GM23248 (cell line): ENCODE measurements around the gene PLCB2. TPM values are rescaled to one million over a fixed set of nuclear protein-coding genes. Genes with fewer than 3 reads are reported as not detected.

ENCODE experiments used
- DNase-seq: peaks from one replicate; pipeline ENCODE4 v3.0.0-alpha.2; 2015
- H2AFZ ChIP-seq: fragments of 200-600 bp; sonication (generic); 2 replicates; pipeline ENCODE4 v1.6.1; 2016; ENCODE audit warnings: antibody characterized with exemption
- H3F3A ChIP-seq: fragments of 200-600 bp; sonication (generic); 2 replicates; pipeline ENCODE4 v1.6.1; 2016; ENCODE audit warnings: mild to moderate bottlenecking, antibody characterized with exemption, mixed run types; ENCODE audit not compliant: insufficient read depth
- H3K27ac ChIP-seq: fragments of 200-600 bp; sonication (generic); 2 replicates; pipeline ENCODE4 v1.5.1; 2016; ENCODE audit warnings: mild to moderate bottlenecking
- H3K27me3 ChIP-seq: fragments of 200-600 bp; sonication (generic); replicated peaks from 2 replicates; pipeline ENCODE4 v1.6.1; 2016; ENCODE audit warnings: mild to moderate bottlenecking; ENCODE audit not compliant: insufficient read depth
- H3K36me3 ChIP-seq: fragments of 200-600 bp; sonication (generic); 2 replicates; pipeline ENCODE4 v1.6.1; 2016; ENCODE audit warnings: low read depth, mild to moderate bottlenecking
- H3K4me1 ChIP-seq: fragments of 200-600 bp; sonication (generic); 2 replicates; pipeline ENCODE4 v1.6.1; 2016; ENCODE audit warnings: mild to moderate bottlenecking; ENCODE audit not compliant: insufficient read depth
- H3K4me2 ChIP-seq: fragments of 200-600 bp; sonication (generic); one replicate; pipeline ENCODE4 v1.6.1; 2016; ENCODE audit warnings: mild to moderate bottlenecking; ENCODE audit not compliant: unreplicated experiment
- H3K4me3 ChIP-seq: fragments of 200-600 bp; sonication (generic); 2 replicates; pipeline ENCODE4 v1.5.1; 2016; ENCODE audit warnings: mild to moderate bottlenecking
- H3K79me2 ChIP-seq: fragments of 200-600 bp; sonication (generic); 2 replicates; pipeline ENCODE4 v1.6.1; 2016; ENCODE audit warnings: mild to moderate bottlenecking; ENCODE audit not compliant: insufficient read depth
- H3K9ac ChIP-seq: fragments of 200-600 bp; sonication (generic); 2 replicates; pipeline ENCODE4 v1.6.1; 2016; ENCODE audit warnings: mild to moderate bottlenecking
- H3K9me2 ChIP-seq: fragments of 200-600 bp; sonication (generic); 2 replicates; pipeline ENCODE4 v1.6.1; 2016; ENCODE audit warnings: mixed run types, mild to moderate bottlenecking, moderate library complexity; ENCODE audit not compliant: insufficient read depth
- H3K9me3 ChIP-seq: fragments of 200-600 bp; sonication (generic); one replicate; pipeline ENCODE4 v1.6.1; 2017; ENCODE audit warnings: low read depth
- H4K20me1 ChIP-seq: fragments of 200-600 bp; sonication (generic); 2 replicates; pipeline ENCODE4 v1.6.0; 2016; ENCODE audit not compliant: insufficient read depth
- EZH2 ChIP-seq: fragments of 200-600 bp; sonication (generic); IDR thresholded peaks from 2 replicates; pipeline ENCODE4 v1.6.1; 2018; ENCODE audit warnings: antibody characterized with exemption, mild to moderate bottlenecking; ENCODE audit not compliant: insufficient read depth, poor library complexity, severe bottlenecking
- EZH2phosphoT487 ChIP-seq: fragments of 200-600 bp; sonication (generic); IDR thresholded peaks from 2 replicates; pipeline ENCODE4 v1.6.1; 2018; ENCODE audit warnings: antibody characterized with exemption, moderate library complexity, mild to moderate bottlenecking, low read depth; ENCODE audit not compliant: insufficient read depth
- WGBS, 2 experiments: methylation state at CpG; one replicate each; pipeline ENCODE4 v1.1.6; 2015 to 2017; ENCODE audit warnings: low lambda C conversion rate in 2 of 2, low coverage in 1 of 2; ENCODE audit errors: missing lambda C conversion rate in 2 of 2; 5-methylcytosine and 5-hydroxymethylcytosine counted together
- in situ Hi-C: fragments of 300-500 bp; cut with MboI; formaldehyde crosslinking; loops from 2 replicates; pipeline ENCODE4 v1.15.0; 2020
- polyA plus RNA-seq: library from polyadenylated mRNA; unstranded; fragments of >200 nt; fragmentation: Nextera tagmentation; extraction: Ambion mirVana; gene quantifications from 2 replicates; pipeline ENCODE4 v1.2.1, GENCODE V29; 2016
- total RNA-seq: library from RNA; depleted of rRNA; stranded (reverse); fragments of >200 nt; shearing (Covaris generic); gene quantifications from 2 replicates; pipeline ENCODE4 v1.2.3, GENCODE V29; 2014

Gene PLCB2
- total and polyA plus RNA-seq, 2 experiments from 2014 or later, result 0.54 to 1.1 TPM

GRCh38 chr15:40257656-40258450, 49.9 kb downstream of the PLCB2 start:
- in situ Hi-C loops, result no loop called here
- H3K4me1 ChIP-seq, result no peaks in the 10 kb centered on the region
- 80 to 81% methylated on average over 9 of the region's 9 CpGs for WGBS, 2 experiments
- no peak for DNase-seq
- no peaks in the 10 kb centered on the region for H3K36me3 ChIP-seq
- TF ChIP-seq EZH2 (no peak), EZH2phosphoT487 (no peak)
- H3F3A ChIP-seq, result 0 out of 2 replicates have a peak, but pooled peaks cover 6% of the 10 kb centered on the region
- H3K9ac ChIP-seq, result no peak overlapping the region
- H3K9me3 ChIP-seq, result no peaks in the 10 kb centered on the region
- H3K27ac ChIP-seq, result no peak overlapping the region
- no peak overlapping the region for H3K4me3 ChIP-seq
- peaks cover 23% of the 10 kb centered on the region for H3K27me3 ChIP-seq
- H4K20me1 ChIP-seq, result no peaks in the 10 kb centered on the region
- H3K79me2 ChIP-seq, result no peaks in the 10 kb centered on the region
- no peak overlapping the region for H3K4me2 ChIP-seq
- no peaks in the 10 kb centered on the region for H3K9me2 ChIP-seq
- no peak overlapping the region for H2AFZ ChIP-seq

DNA sequence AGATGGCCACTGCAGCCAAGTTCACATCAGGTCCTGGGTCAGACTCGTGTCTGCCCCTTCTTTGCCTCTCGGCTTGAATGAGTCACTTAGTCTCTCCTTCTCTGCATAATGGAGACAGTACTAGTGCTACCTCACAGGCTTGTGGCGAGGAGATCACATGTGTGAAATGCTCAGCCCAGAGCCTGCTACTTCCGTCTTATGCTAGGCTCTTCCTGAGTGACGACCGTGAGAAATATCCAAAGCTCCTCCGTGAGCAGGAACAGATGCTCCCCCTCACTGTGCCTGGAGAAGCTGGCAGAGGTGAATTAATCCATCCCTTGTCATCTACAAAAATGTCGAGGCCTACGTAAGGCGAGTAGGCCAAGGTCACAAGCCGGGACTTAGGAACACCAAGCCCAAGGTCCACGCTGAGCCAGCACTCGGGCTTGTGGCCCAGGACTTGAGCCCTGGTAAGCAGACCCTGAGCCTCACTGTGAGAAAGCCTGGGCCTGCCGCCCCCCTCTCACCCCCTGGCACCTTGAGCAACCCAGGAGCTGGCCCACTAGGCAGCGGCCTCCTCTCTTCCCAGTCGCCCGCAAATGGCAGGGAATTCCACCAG, 51.0 kb downstream of the PLCB2 start:
- Histone ChIP-seq H3F3A (no peaks in the 10 kb centered on the region), H3K79me2 (no peaks in the 10 kb centered on the region), H3K9me3 (no peaks in the 10 kb centered on the region), H3K36me3 (no peaks in the 10 kb centered on the region), H3K27ac (no peak overlapping the region), H3K9me2 (no peaks in the 10 kb centered on the region), H3K4me1 (no peaks in the 10 kb centered on the region), H3K9ac (no peak overlapping the region), H3K27me3 (peaks cover 33% of the 10 kb centered on the region), H3K4me2 (no peak overlapping the region), H4K20me1 (no peaks in the 10 kb centered on the region), H3K4me3 (no peak overlapping the region), H2AFZ (no peak overlapping the region)
- WGBS, 2 experiments, result 88 to 90% methylated on average over 15 to 17 of the region's 17 CpGs
- peak; percentile 19 for DNase-seq
- TF ChIP-seq EZH2 (no peak), EZH2phosphoT487 (no peak)
- in situ Hi-C loops, result no loop called here

DNA sequence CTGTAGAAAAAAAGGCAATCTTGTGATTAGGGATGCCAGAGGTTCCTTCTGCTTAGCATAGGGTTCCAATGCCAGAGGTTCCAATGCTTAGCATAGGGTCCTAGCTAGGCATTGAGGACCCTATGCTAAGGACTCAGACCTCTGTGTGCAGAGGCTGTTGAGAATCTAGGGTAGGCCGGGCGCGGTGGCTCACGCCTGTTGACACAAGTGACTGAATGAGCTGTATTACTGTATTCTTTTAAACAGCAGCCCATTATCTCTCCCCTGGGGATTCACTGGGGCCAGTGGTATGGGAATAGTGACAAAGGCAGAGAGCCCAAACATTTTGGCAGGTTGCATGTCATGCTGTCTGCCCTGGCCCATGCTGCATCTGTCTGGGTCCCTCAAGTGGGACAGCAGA, 52.7 kb downstream of the PLCB2 start:
- Histone ChIP-seq H3K9me3 (no peaks in the 10 kb centered on the region), H4K20me1 (no peaks in the 10 kb centered on the region), H3K79me2 (no peaks in the 10 kb centered on the region), H3K27ac (no peak overlapping the region), H3K36me3 (no peaks in the 10 kb centered on the region), H3K4me2 (no peak overlapping the region), H3F3A (0 out of 2 replicates have a peak, but pooled peaks cover 5% of the 10 kb centered on the region), H2AFZ (no peak overlapping the region), H3K9me2 (no peaks in the 10 kb centered on the region), H3K4me1 (no peaks in the 10 kb centered on the region), H3K4me3 (no peak overlapping the region), H3K9ac (no peak overlapping the region), H3K27me3 (peaks cover 34% of the 10 kb centered on the region)
- in situ Hi-C loops, result no loop called here
- TF ChIP-seq EZH2phosphoT487, result no peak
- TF ChIP-seq EZH2, result no peak
- no peak for DNase-seq
- WGBS, 2 experiments, result 85 to 89% methylated on average over 4 of the region's 4 CpGs

DNA sequence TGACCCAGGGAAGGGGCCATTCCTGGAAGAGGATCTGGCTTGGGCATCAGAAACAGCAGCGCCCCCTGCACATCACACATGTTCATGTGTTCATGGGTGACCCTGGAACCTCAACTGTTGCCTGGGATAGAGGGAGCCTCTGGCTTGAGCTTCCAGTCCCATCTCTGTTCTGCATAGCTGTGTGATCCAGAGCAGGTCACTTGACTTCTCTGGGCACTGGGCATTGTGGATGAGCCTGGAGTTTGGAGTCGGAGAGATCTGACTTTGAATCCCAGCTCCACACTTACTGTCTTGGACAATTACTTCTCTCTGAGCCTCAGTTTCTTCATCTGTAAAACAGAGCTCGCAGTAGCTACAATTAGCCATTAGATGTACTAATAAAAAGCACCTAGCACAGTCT, 53.3 kb downstream of the PLCB2 start:
- peaks cover 10% of the 10 kb centered on the region; the same call in 1 of the 2 replicates for H3F3A ChIP-seq
- H3K4me3 ChIP-seq, result no peak overlapping the region
- no peak overlapping the region for H3K4me2 ChIP-seq
- in situ Hi-C loops, result no loop called here
- no peaks in the 10 kb centered on the region for H3K4me1 ChIP-seq
- no peak overlapping the region for H3K9ac ChIP-seq
- no peak overlapping the region for H3K27ac ChIP-seq
- 86 to 88% methylated on average over 3 of the region's 3 CpGs for WGBS, 2 experiments
- H3K9me3 ChIP-seq, result no peaks in the 10 kb centered on the region
- TF ChIP-seq EZH2phosphoT487, result no peak
- TF ChIP-seq EZH2, result no peak
- H4K20me1 ChIP-seq, result no peaks in the 10 kb centered on the region
- no peaks in the 10 kb centered on the region for H3K9me2 ChIP-seq
- peaks cover 34% of the 10 kb centered on the region for H3K27me3 ChIP-seq
- no peaks in the 10 kb centered on the region for H3K36me3 ChIP-seq
- no peak for DNase-seq
- no peaks in the 10 kb centered on the region for H3K79me2 ChIP-seq
- no peak overlapping the region for H2AFZ ChIP-seq
